H1 (cell line): ENCODE results near the gene ATL3. TPM values are rescaled to one million over a fixed set of nuclear protein-coding genes. Genes with fewer than 3 reads are reported as not detected.

Experiments used
- BRCA1 ChIP-seq: IDR thresholded peaks from 2 replicates; pipeline ENCODE4 v1.6.1; 2012; ENCODE audit warnings: low read depth, low read length, improper control_type of control experiment
- EGR1 ChIP-seq: IDR thresholded peaks from 2 replicates; pipeline ENCODE4 v1.6.1; 2011; ENCODE audit warnings: low read depth, low read length, borderline replicate concordance
- EZH2 ChIP-seq: fragments of 200-600 bp; sonication (generic); IDR thresholded peaks from 2 replicates; pipeline ENCODE4 v1.7.1; 2012; ENCODE audit warnings: low read depth, mild to moderate bottlenecking, moderate library complexity, low read length, inconsistent platforms; ENCODE audit not compliant: severe bottlenecking
- JUN ChIP-seq: IDR thresholded peaks from 2 replicates; pipeline ENCODE4 v1.6.1; 2011; ENCODE audit warnings: low read depth, mild to moderate bottlenecking, improper control_type of control experiment, low read length
- MAX ChIP-seq: IDR thresholded peaks from 2 replicates; pipeline ENCODE4 v1.6.1; 2012; ENCODE audit warnings: inconsistent platforms
- POLR2AphosphoS5 ChIP-seq: IDR thresholded peaks from 2 replicates; pipeline ENCODE4 v1.6.1; 2011; ENCODE audit warnings: low read depth, low read length
- POU5F1 ChIP-seq: IDR thresholded peaks from 2 replicates; pipeline ENCODE4 v1.6.1; 2011; ENCODE audit warnings: low read depth, mild to moderate bottlenecking, low read length, moderate library complexity
- SAP30 ChIP-seq: fragments of 300-600 bp; sonication (generic); IDR thresholded peaks from 2 replicates; pipeline ENCODE4 v1.7.1; 2012; ENCODE audit warnings: low read length, moderate library complexity, mild to moderate bottlenecking, inconsistent platforms; ENCODE audit not compliant: insufficient read depth, insufficient replicate concordance
- SP4 ChIP-seq: IDR thresholded peaks from 2 replicates; pipeline ENCODE4 v1.6.1; 2012; ENCODE audit warnings: low read length, inconsistent platforms
- USF2 ChIP-seq: IDR thresholded peaks from 2 replicates; pipeline ENCODE4 v1.6.1; 2011; ENCODE audit warnings: low read length, improper control_type of control experiment
- polyA plus RNA-seq, 7 experiments: library from polyadenylated mRNA; depleted of rRNA in 3 of 7; stranded (reverse) in 5 of 7; unstranded in 2 of 7; fragments of >200 nt in 5 of 7; fragments of 200-250 nt in 2 of 7; gene quantifications; 1 replicate in 5 of 7; 2 replicates in 1 of 7; 4 replicates in 1 of 7; pipeline versions ENCODE4 v1.2.1 to v1.2.3, GENCODE V29; 2011 to 2013; ENCODE audit warnings: missing spikeins in 2 of 7, mixed read lengths in 2 of 7
- total RNA-seq: library from RNA; stranded (reverse); fragmentation: NEBNext Ultra II Directional; extraction: Animal tissue kit (Norgen Biotek cat#: 25700); gene quantifications from 2 replicates; pipeline ENCODE4 v1.2.1, GENCODE V29; 2021
- TF ChIP-seq, protein P1 (sequence below): fragments of 300-600 bp; sonication (generic); IDR thresholded peaks from 2 replicates; pipeline ENCODE4 v1.7.1; 2012; ENCODE audit warnings: low read length, moderate library complexity, mild to moderate bottlenecking, inconsistent platforms; ENCODE audit not compliant: insufficient replicate concordance

Gene ATL3
- total and polyA plus RNA-seq, 2 of the 8 experiments (the other 6 are each of a cell fraction or from before 2014, with no cell fraction given): 7.8 to 24.5 TPM

GRCh38 chr11:63713766-63714165 lies 42.6 kb upstream of the ATL3 start (continued):
- TF ChIP-seq, protein P1, sequence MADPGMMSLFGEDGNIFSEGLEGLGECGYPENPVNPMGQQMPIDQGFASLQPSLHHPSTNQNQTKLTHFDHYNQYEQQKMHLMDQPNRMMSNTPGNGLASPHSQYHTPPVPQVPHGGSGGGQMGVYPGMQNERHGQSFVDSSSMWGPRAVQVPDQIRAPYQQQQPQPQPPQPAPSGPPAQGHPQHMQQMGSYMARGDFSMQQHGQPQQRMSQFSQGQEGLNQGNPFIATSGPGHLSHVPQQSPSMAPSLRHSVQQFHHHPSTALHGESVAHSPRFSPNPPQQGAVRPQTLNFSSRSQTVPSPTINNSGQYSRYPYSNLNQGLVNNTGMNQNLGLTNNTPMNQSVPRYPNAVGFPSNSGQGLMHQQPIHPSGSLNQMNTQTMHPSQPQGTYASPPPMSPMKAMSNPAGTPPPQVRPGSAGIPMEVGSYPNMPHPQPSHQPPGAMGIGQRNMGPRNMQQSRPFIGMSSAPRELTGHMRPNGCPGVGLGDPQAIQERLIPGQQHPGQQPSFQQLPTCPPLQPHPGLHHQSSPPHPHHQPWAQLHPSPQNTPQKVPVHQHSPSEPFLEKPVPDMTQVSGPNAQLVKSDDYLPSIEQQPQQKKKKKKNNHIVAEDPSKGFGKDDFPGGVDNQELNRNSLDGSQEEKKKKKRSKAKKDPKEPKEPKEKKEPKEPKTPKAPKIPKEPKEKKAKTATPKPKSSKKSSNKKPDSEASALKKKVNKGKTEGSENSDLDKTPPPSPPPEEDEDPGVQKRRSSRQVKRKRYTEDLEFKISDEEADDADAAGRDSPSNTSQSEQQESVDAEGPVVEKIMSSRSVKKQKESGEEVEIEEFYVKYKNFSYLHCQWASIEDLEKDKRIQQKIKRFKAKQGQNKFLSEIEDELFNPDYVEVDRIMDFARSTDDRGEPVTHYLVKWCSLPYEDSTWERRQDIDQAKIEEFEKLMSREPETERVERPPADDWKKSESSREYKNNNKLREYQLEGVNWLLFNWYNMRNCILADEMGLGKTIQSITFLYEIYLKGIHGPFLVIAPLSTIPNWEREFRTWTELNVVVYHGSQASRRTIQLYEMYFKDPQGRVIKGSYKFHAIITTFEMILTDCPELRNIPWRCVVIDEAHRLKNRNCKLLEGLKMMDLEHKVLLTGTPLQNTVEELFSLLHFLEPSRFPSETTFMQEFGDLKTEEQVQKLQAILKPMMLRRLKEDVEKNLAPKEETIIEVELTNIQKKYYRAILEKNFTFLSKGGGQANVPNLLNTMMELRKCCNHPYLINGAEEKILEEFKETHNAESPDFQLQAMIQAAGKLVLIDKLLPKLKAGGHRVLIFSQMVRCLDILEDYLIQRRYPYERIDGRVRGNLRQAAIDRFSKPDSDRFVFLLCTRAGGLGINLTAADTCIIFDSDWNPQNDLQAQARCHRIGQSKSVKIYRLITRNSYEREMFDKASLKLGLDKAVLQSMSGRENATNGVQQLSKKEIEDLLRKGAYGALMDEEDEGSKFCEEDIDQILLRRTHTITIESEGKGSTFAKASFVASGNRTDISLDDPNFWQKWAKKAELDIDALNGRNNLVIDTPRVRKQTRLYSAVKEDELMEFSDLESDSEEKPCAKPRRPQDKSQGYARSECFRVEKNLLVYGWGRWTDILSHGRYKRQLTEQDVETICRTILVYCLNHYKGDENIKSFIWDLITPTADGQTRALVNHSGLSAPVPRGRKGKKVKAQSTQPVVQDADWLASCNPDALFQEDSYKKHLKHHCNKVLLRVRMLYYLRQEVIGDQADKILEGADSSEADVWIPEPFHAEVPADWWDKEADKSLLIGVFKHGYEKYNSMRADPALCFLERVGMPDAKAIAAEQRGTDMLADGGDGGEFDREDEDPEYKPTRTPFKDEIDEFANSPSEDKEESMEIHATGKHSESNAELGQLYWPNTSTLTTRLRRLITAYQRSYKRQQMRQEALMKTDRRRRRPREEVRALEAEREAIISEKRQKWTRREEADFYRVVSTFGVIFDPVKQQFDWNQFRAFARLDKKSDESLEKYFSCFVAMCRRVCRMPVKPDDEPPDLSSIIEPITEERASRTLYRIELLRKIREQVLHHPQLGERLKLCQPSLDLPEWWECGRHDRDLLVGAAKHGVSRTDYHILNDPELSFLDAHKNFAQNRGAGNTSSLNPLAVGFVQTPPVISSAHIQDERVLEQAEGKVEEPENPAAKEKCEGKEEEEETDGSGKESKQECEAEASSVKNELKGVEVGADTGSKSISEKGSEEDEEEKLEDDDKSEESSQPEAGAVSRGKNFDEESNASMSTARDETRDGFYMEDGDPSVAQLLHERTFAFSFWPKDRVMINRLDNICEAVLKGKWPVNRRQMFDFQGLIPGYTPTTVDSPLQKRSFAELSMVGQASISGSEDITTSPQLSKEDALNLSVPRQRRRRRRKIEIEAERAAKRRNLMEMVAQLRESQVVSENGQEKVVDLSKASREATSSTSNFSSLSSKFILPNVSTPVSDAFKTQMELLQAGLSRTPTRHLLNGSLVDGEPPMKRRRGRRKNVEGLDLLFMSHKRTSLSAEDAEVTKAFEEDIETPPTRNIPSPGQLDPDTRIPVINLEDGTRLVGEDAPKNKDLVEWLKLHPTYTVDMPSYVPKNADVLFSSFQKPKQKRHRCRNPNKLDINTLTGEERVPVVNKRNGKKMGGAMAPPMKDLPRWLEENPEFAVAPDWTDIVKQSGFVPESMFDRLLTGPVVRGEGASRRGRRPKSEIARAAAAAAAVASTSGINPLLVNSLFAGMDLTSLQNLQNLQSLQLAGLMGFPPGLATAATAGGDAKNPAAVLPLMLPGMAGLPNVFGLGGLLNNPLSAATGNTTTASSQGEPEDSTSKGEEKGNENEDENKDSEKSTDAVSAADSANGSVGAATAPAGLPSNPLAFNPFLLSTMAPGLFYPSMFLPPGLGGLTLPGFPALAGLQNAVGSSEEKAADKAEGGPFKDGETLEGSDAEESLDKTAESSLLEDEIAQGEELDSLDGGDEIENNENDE: no peak
- TF ChIP-seq SP4 (no peak), POU5F1 (no peak), EGR1 (no peak), USF2 (no peak), EZH2 (no peak), POLR2AphosphoS5 (no peak), MAX (no peak), SAP30 (no peak), BRCA1 (no peak), JUN (no peak)
